HS-5 (cell line): Measurements from ENCODE around the gene PRKCE.

Source experiments
- DNase-seq: peaks from one replicate; pipeline ENCODE4 v3.0.0-alpha.2; 2012; ENCODE audit warnings: low read depth

PRKCE gene

GRCh38 chr2:45780541-45781463, 129.3 kb downstream of the PRKCE start:
- DNase-seq, result no peak

- no peak for DNase-seq
Measured at GRCh38 chr2:45781464-45781811, 130.0 kb downstream of the PRKCE start.

- no peak for DNase-seq
Measured at GRCh38 chr2:45782436-45782835, 131.0 kb downstream of the PRKCE start.

- no peak for DNase-seq
Measured at GRCh38 chr2:45782986-45783385, 131.5 kb downstream of the PRKCE start.

GRCh38 chr2:45786030-45786835, 134.8 kb downstream of the PRKCE start:
- no peak for DNase-seq

- no peak for DNase-seq
Measured at GRCh38 chr2:45786836-45787357, 135.4 kb downstream of the PRKCE start.

GRCh38 chr2:45788401-45788800, 136.9 kb downstream of the PRKCE start:
- DNase-seq, result no peak

- no peak for DNase-seq
Measured at GRCh38 chr2:45789317-45789716, 137.8 kb downstream of the PRKCE start.

GRCh38 chr2:45789961-45790723, 138.7 kb downstream of the PRKCE start:
- no peak for DNase-seq

GRCh38 chr2:45793305-45793962, 142.0 kb downstream of the PRKCE start:
- DNase-seq, result no peak

GRCh38 chr2:45794134-45794617, 142.7 kb downstream of the PRKCE start:
- DNase-seq, result no peak

GRCh38 chr2:45796500-45796899, 145.0 kb downstream of the PRKCE start:
- DNase-seq, result no peak

- DNase-seq, result no peak
Measured at GRCh38 chr2:45797451-45798230, 146.2 kb downstream of the PRKCE start.

- no peak for DNase-seq
Measured at GRCh38 chr2:45799679-45800381, 148.4 kb downstream of the PRKCE start.

GRCh38 chr2:45802499-45803138, 151.1 kb downstream of the PRKCE start:
- DNase-seq, result no peak

- no peak for DNase-seq
Measured at GRCh38 chr2:45804987-45805755, 153.7 kb downstream of the PRKCE start.

- DNase-seq, result no peak
Measured at GRCh38 chr2:45806563-45807358, 155.3 kb downstream of the PRKCE start.

GRCh38 chr2:45808294-45808800, 156.9 kb downstream of the PRKCE start:
- DNase-seq, result no peak
